HepG2 (cell line): Measurements from ENCODE around the gene KIF21B.

Experiments
- ATF1 ChIP-seq: IDR thresholded peaks from 2 replicates; pipeline ENCODE4 v1.6.1; 2016; ENCODE audit warnings: mild to moderate bottlenecking, control low read depth
- CBFB ChIP-seq: sonication (generic); formaldehyde crosslinking; IDR thresholded peaks from 2 replicates; pipeline ENCODE4 v1.4.0; 2020; ENCODE audit warnings: missing genetic modification reagents
- ESRRA ChIP-seq: sonication (generic); formaldehyde crosslinking; IDR thresholded peaks from 2 replicates; pipeline ENCODE4 v1.5.1; 2020; ENCODE audit warnings: mild to moderate bottlenecking, low read depth, missing genetic modification reagents
- SOX6 ChIP-seq, 2 experiments: fragments of 450-650 bp in 1 of 2; sonication (generic) in 1 of 2; formaldehyde crosslinking in 1 of 2; IDR thresholded peaks; 2 replicates each; pipeline versions ENCODE4 v1.4.0 to v1.6.1; 2017 to 2020; ENCODE audit warnings: antibody characterized with exemption in 1 of 2, mild to moderate bottlenecking in 1 of 2, missing genetic modification reagents in 1 of 2
- TARDBP ChIP-seq: sonication (generic); formaldehyde crosslinking; IDR thresholded peaks from 2 replicates; pipeline ENCODE4 v1.8.0; 2022; ENCODE audit warnings: mild to moderate bottlenecking, missing genetic modification reagents
- TCF7 ChIP-seq: sonication (generic); IDR thresholded peaks from 2 replicates; pipeline ENCODE4 v1.6.1; 2016; ENCODE audit warnings: antibody characterized with exemption, low read depth
- ZBTB7A ChIP-seq: sonication (generic); formaldehyde crosslinking; IDR thresholded peaks from 2 replicates; pipeline ENCODE4 v1.8.0; 2022; ENCODE audit warnings: mild to moderate bottlenecking, missing genetic modification reagents
- ZNF446 ChIP-seq: sonication (generic); formaldehyde crosslinking; IDR thresholded peaks from 2 replicates; pipeline ENCODE4 v1.5.0; 2020; ENCODE audit warnings: mild to moderate bottlenecking, missing genetic modification reagents
- ZNF564 ChIP-seq: sonication (generic); formaldehyde crosslinking; IDR thresholded peaks from 2 replicates; pipeline ENCODE4 v1.8.1; 2023; ENCODE audit warnings: mild to moderate bottlenecking, missing genetic modification reagents
- TF ChIP-seq, protein P1 (sequence below): sonication (generic); formaldehyde crosslinking; IDR thresholded peaks from 2 replicates; pipeline ENCODE4 v1.4.0; 2020; ENCODE audit warnings: missing genetic modification reagents, borderline replicate concordance
- TF ChIP-seq, protein P2 (sequence below): sonication (generic); formaldehyde crosslinking; IDR thresholded peaks from 2 replicates; pipeline ENCODE4 v1.5.0; 2020; ENCODE audit warnings: mild to moderate bottlenecking, missing genetic modification reagents, moderate library complexity

GRCh38 chr1:201008666-201009360, 14.7 kb downstream of the KIF21B start:
- no peak for TF ChIP-seq TCF7
- no peak for TF ChIP-seq ZBTB7A (CRISPR knock-in tag)
- TF ChIP-seq ESRRA (CRISPR knock-in tag), result no peak
- TF ChIP-seq ZNF446 (CRISPR knock-in tag), result no peak
- TF ChIP-seq TARDBP (CRISPR knock-in tag), result no peak
- TF ChIP-seq ATF1, result no peak
- no peak for TF ChIP-seq ZNF564 (CRISPR knock-in tag)
- TF ChIP-seq, protein P1, sequence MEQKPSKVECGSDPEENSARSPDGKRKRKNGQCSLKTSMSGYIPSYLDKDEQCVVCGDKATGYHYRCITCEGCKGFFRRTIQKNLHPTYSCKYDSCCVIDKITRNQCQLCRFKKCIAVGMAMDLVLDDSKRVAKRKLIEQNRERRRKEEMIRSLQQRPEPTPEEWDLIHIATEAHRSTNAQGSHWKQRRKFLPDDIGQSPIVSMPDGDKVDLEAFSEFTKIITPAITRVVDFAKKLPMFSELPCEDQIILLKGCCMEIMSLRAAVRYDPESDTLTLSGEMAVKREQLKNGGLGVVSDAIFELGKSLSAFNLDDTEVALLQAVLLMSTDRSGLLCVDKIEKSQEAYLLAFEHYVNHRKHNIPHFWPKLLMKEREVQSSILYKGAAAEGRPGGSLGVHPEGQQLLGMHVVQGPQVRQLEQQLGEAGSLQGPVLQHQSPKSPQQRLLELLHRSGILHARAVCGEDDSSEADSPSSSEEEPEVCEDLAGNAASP (CRISPR knock-in tag), result no peak
- no peak for TF ChIP-seq CBFB (CRISPR knock-in tag)
- no peak for TF ChIP-seq SOX6 (IDR thresholded peaks at IDR 0.05)
- TF ChIP-seq SOX6 (CRISPR knock-in tag; IDR thresholded peaks at IDR 0.05), result no peak
- TF ChIP-seq, protein P2, sequence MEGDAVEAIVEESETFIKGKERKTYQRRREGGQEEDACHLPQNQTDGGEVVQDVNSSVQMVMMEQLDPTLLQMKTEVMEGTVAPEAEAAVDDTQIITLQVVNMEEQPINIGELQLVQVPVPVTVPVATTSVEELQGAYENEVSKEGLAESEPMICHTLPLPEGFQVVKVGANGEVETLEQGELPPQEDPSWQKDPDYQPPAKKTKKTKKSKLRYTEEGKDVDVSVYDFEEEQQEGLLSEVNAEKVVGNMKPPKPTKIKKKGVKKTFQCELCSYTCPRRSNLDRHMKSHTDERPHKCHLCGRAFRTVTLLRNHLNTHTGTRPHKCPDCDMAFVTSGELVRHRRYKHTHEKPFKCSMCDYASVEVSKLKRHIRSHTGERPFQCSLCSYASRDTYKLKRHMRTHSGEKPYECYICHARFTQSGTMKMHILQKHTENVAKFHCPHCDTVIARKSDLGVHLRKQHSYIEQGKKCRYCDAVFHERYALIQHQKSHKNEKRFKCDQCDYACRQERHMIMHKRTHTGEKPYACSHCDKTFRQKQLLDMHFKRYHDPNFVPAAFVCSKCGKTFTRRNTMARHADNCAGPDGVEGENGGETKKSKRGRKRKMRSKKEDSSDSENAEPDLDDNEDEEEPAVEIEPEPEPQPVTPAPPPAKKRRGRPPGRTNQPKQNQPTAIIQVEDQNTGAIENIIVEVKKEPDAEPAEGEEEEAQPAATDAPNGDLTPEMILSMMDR (CRISPR knock-in tag), result no peak
